Astrocyte (in vitro differentiated cells and primary cell): ENCODE measurements around the gene ENTPD3.

Source experiments
- EZH2 ChIP-seq: IDR thresholded peaks from 2 replicates; pipeline ENCODE4 v1.6.1; 2012; ENCODE audit warnings: mild to moderate bottlenecking, low read length, inconsistent platforms; ENCODE audit not compliant: insufficient read depth
- TF ChIP-seq, protein P1 (sequence below): IDR thresholded peaks from 2 replicates; pipeline ENCODE4 v1.5.1; 2011; ENCODE audit warnings: low read depth, mild to moderate bottlenecking, inconsistent platforms, low read length, moderate library complexity; ENCODE audit not compliant: insufficient read depth

DNA sequence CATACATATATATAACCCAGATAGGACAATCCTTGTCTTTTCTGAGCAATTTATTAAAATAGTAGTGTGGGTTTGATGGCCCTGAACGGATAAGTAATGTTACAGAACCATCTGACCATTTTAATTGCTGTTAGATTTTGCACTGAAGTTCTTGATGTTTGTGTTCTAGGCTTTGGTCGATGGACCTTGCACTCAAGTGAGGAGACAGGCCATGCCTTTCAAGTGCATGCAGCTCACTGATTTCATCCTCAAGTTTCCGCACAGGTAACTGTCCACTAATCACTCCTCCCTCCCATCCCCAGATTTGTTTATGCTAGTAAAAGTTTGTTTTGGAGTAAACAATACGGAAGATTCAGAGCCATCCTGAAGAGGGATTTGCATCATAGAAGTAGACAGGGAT lies 71.5 kb downstream of the ENTPD3 start:
- TF ChIP-seq, protein P1, sequence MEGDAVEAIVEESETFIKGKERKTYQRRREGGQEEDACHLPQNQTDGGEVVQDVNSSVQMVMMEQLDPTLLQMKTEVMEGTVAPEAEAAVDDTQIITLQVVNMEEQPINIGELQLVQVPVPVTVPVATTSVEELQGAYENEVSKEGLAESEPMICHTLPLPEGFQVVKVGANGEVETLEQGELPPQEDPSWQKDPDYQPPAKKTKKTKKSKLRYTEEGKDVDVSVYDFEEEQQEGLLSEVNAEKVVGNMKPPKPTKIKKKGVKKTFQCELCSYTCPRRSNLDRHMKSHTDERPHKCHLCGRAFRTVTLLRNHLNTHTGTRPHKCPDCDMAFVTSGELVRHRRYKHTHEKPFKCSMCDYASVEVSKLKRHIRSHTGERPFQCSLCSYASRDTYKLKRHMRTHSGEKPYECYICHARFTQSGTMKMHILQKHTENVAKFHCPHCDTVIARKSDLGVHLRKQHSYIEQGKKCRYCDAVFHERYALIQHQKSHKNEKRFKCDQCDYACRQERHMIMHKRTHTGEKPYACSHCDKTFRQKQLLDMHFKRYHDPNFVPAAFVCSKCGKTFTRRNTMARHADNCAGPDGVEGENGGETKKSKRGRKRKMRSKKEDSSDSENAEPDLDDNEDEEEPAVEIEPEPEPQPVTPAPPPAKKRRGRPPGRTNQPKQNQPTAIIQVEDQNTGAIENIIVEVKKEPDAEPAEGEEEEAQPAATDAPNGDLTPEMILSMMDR, result no peak
- no peak for TF ChIP-seq EZH2
